K562 (cell line): ENCODE measurements around the gene CAPRIN2. TPM values are rescaled to one million over a fixed set of nuclear protein-coding genes. Genes with fewer than 3 reads are reported as not detected.

Experiments
- CCNT2 ChIP-seq: IDR thresholded peaks from 2 replicates; pipeline ENCODE4 v1.6.1; 2011; ENCODE audit warnings: borderline replicate concordance, low read depth, mild to moderate bottlenecking, moderate library complexity, mixed read lengths, low read length; ENCODE audit not compliant: insufficient read length; ENCODE audit errors: extremely low read depth
- EGR1 ChIP-seq: fragments of 450-650 bp; conservative IDR thresholded peaks from 2 replicates; pipeline ENCODE4 v1.6.1; 2017; ENCODE audit warnings: mild to moderate bottlenecking
- EP300 ChIP-seq: IDR thresholded peaks from 2 replicates; pipeline ENCODE4 v1.6.1; 2012; ENCODE audit warnings: low read length, improper control_type of control experiment
- FOXA3 ChIP-seq, 2 experiments: fragments of 450-650 bp in 1 of 2; sonication (generic) in 1 of 2; formaldehyde crosslinking; IDR thresholded peaks in 1 of 2; conservative IDR thresholded peaks in 1 of 2; 2 replicates each; pipeline versions ENCODE4 v1.4.0 to v1.8.0; 2020 to 2022; ENCODE audit warnings: mild to moderate bottlenecking in 2 of 2, missing genetic modification reagents in 1 of 2
- FOXK2 ChIP-seq, 2 experiments: fragments of 450-650 bp; IDR thresholded peaks in 1 of 2; conservative IDR thresholded peaks in 1 of 2; 2 replicates each; pipeline ENCODE4 v1.6.1; 2016; ENCODE audit warnings: low read depth in 2 of 2, mild to moderate bottlenecking in 1 of 2
- HMBOX1 ChIP-seq: sonication (generic); IDR thresholded peaks from 2 replicates; pipeline ENCODE4 v1.6.1; 2016
- KDM1A ChIP-seq, 2 experiments: fragments of 450-650 bp; IDR thresholded peaks; 2 replicates each; pipeline ENCODE4 v1.6.1; 2016; ENCODE audit warnings: mild to moderate bottlenecking in 2 of 2
- MYBL2 ChIP-seq, 2 experiments: fragments of 450-650 bp in 1 of 2; sonication (generic) in 1 of 2; formaldehyde crosslinking in 1 of 2; IDR thresholded peaks; 2 replicates each; pipeline versions ENCODE4 v1.6.1 to v1.8.1; 2017 to 2022; ENCODE audit warnings: borderline replicate concordance in 1 of 2, inconsistent platforms in 1 of 2, low read depth in 1 of 2, mild to moderate bottlenecking in 1 of 2, missing genetic modification reagents in 1 of 2, moderate library complexity in 1 of 2
- NFE2L1 ChIP-seq: fragments of 450-650 bp; IDR thresholded peaks from 2 replicates; pipeline ENCODE4 v1.6.1; 2016; ENCODE audit warnings: missing genetic modification characterization, low read depth, mild to moderate bottlenecking, missing compliant biosample characterization, moderate library complexity, borderline replicate concordance
- NFYB ChIP-seq: IDR thresholded peaks from 2 replicates; pipeline ENCODE4 v1.6.1; 2011; ENCODE audit warnings: mild to moderate bottlenecking, moderate library complexity; ENCODE audit not compliant: insufficient read length; ENCODE audit errors: extremely low read depth
- SIN3A ChIP-seq, 2 experiments: fragments of 150-350 bp in 1 of 2; IDR thresholded peaks; 2 replicates each; pipeline ENCODE4 v1.6.1; 2011 to 2016; ENCODE audit warnings: borderline replicate concordance in 2 of 2, low read depth in 2 of 2, low read length in 2 of 2, mild to moderate bottlenecking in 2 of 2, moderate library complexity in 2 of 2; ENCODE audit not compliant: control insufficient read depth in 1 of 2
- SREBF2 ChIP-seq: sonication (generic); formaldehyde crosslinking; IDR thresholded peaks from 2 replicates; pipeline ENCODE4 v1.4.0; 2020; ENCODE audit warnings: mild to moderate bottlenecking, missing genetic modification reagents
- STAT5A ChIP-seq: IDR thresholded peaks from 2 replicates; pipeline ENCODE4 v1.6.1; 2012; ENCODE audit warnings: low read length, inconsistent platforms, borderline replicate concordance
- TBP ChIP-seq: optimal IDR thresholded peaks from 2 replicates; pipeline ENCODE3; 2011; ENCODE audit warnings: low read depth, low read length, improper control_type of control experiment
- TCF3 ChIP-seq: sonication (generic); formaldehyde crosslinking; IDR thresholded peaks from 2 replicates; pipeline ENCODE4 v1.4.0; 2020; ENCODE audit warnings: mild to moderate bottlenecking, missing genetic modification reagents
- polyA plus RNA-seq, 8 experiments: library from polyadenylated mRNA; depleted of rRNA in 4 of 8; stranded (reverse) in 5 of 8; unstranded in 3 of 8; fragments of >200 nt; fragmentation: Nextera tagmentation in 2 of 8; fragmentation: Illumina TruSeq in 1 of 8; extraction: Ambion mirVana in 2 of 8; extraction: Trizol in 1 of 8; gene quantifications; 2 replicates each; pipeline versions ENCODE4 v1.2.1 to v1.2.3, GENCODE V29; 2011 to 2014; ENCODE audit warnings: inconsistent platforms in 1 of 8, missing spikeins in 1 of 8
- total RNA-seq, 7 experiments: library from RNA; depleted of rRNA in 6 of 7; stranded (reverse); fragments of >200 nt in 6 of 7; fragmentation: Illumina TruSeq in 2 of 7; extraction: Trizol in 2 of 7; gene quantifications; 2 replicates each; pipeline versions ENCODE4 v1.2.1 to v1.2.3, GENCODE V29; 2011 to 2021; ENCODE audit warnings: low replicate concordance in 1 of 7
- TF ChIP-seq, protein P1 (sequence below): fragments of 450-650 bp; IDR thresholded peaks from 2 replicates; pipeline ENCODE4 v1.6.1; 2017; ENCODE audit warnings: antibody characterized with exemption, mild to moderate bottlenecking
- TF ChIP-seq, protein P2 (sequence below): conservative IDR thresholded peaks from 2 replicates; pipeline ENCODE4 v1.6.1; 2011; ENCODE audit warnings: low read depth, mild to moderate bottlenecking, low read length; ENCODE audit not compliant: control insufficient read depth
- TF ChIP-seq, protein P3 (sequence below): fragments of 450-650 bp; IDR thresholded peaks from 2 replicates; pipeline ENCODE4 v1.6.1; 2016; ENCODE audit warnings: low read depth, mild to moderate bottlenecking, moderate library complexity
- TF ChIP-seq, protein P4 (sequence below): fragments of 450-650 bp; IDR thresholded peaks from 2 replicates; pipeline ENCODE4 v1.6.1; 2016

CAPRIN2 gene
- total and polyA plus RNA-seq, 9 of the 15 experiments (the other 6 are each of a cell fraction or from before 2014, with no cell fraction given) = 2.3 to 14.5 (median 8.9) TPM

DNA sequence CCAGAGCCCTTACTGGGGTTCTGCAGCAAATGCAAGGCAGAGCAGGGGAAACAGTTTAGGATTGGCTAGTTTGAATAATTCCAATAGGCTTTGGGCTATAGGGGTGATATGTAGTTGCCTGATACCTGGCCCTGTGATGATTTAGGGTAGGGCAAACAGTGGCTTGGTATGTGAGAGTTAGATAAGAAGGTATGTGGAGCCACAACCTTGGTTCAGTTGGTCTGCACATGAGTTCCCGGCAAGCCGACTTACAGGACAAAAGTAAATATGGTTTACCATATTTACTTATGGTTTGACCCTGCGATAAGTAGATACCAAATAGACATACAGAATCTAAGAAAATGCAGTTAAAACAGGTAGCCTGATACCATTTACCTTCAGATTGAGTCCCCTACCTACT lies 8.3 kb upstream of the CAPRIN2 start (continued):
- TF ChIP-seq, protein P1, sequence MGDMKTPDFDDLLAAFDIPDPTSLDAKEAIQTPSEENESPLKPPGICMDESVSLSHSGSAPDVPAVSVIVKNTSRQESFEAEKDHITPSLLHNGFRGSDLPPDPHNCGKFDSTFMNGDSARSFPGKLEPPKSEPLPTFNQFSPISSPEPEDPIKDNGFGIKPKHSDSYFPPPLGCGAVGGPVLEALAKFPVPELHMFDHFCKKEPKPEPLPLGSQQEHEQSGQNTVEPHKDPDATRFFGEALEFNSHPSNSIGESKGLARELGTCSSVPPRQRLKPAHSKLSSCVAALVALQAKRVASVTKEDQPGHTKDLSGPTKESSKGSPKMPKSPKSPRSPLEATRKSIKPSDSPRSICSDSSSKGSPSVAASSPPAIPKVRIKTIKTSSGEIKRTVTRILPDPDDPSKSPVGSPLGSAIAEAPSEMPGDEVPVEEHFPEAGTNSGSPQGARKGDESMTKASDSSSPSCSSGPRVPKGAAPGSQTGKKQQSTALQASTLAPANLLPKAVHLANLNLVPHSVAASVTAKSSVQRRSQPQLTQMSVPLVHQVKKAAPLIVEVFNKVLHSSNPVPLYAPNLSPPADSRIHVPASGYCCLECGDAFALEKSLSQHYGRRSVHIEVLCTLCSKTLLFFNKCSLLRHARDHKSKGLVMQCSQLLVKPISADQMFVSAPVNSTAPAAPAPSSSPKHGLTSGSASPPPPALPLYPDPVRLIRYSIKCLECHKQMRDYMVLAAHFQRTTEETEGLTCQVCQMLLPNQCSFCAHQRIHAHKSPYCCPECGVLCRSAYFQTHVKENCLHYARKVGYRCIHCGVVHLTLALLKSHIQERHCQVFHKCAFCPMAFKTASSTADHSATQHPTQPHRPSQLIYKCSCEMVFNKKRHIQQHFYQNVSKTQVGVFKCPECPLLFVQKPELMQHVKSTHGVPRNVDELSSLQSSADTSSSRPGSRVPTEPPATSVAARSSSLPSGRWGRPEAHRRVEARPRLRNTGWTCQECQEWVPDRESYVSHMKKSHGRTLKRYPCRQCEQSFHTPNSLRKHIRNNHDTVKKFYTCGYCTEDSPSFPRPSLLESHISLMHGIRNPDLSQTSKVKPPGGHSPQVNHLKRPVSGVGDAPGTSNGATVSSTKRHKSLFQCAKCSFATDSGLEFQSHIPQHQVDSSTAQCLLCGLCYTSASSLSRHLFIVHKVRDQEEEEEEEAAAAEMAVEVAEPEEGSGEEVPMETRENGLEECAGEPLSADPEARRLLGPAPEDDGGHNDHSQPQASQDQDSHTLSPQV = 0 out of 2 replicates have a peak, but pooled peaks have one; percentile 19
- TF ChIP-seq, protein P2, sequence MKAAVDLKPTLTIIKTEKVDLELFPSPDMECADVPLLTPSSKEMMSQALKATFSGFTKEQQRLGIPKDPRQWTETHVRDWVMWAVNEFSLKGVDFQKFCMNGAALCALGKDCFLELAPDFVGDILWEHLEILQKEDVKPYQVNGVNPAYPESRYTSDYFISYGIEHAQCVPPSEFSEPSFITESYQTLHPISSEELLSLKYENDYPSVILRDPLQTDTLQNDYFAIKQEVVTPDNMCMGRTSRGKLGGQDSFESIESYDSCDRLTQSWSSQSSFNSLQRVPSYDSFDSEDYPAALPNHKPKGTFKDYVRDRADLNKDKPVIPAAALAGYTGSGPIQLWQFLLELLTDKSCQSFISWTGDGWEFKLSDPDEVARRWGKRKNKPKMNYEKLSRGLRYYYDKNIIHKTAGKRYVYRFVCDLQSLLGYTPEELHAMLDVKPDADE = no peak
- TF ChIP-seq SREBF2 (CRISPR knock-in tag) (no peak), TBP (peak; percentile 15), CCNT2 (no peak), FOXA3 (CRISPR knock-in tag; conservative IDR thresholded peaks at IDR 0.05 in 1 of 2, IDR thresholded peaks at IDR 0.05 in 1 of 2) (peak; percentile 94 to 97), KDM1A (IDR thresholded peaks at IDR 0.05) (peak in 1 of 2 experiments; percentile 51; a peak in 3 of 4 replicates), FOXK2 (conservative IDR thresholded peaks at IDR 0.05 in 1 of 2, IDR thresholded peaks at IDR 0.05 in 1 of 2; ENCODE audit: low read depth in 2 of 2) (peak; percentile 56 to 70; a peak in 2 of 4 replicates), EGR1 (no peak), STAT5A (peak; percentile 65), NFE2L1 (tag) (no peak), NFYB (peak; percentile 9), MYBL2 (IDR thresholded peaks at IDR 0.05; ENCODE audit: low read depth) (peak; percentile 70), MYBL2 (CRISPR knock-in tag; IDR thresholded peaks at IDR 0.05; ENCODE audit: borderline replicate concordance) (no peak), EP300 (peak; percentile 72), SIN3A (IDR thresholded peaks at IDR 0.05; ENCODE audit: borderline replicate concordance in 2 of 2, control insufficient read depth in 1 of 2, low read depth in 2 of 2, low read length in 2 of 2) (no peak), HMBOX1 (peak; percentile 59), TCF3 (CRISPR knock-in tag) (peak; percentile 82)
- TF ChIP-seq, protein P3, sequence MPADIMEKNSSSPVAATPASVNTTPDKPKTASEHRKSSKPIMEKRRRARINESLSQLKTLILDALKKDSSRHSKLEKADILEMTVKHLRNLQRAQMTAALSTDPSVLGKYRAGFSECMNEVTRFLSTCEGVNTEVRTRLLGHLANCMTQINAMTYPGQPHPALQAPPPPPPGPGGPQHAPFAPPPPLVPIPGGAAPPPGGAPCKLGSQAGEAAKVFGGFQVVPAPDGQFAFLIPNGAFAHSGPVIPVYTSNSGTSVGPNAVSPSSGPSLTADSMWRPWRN = peak; percentile 77
- TF ChIP-seq, protein P4, sequence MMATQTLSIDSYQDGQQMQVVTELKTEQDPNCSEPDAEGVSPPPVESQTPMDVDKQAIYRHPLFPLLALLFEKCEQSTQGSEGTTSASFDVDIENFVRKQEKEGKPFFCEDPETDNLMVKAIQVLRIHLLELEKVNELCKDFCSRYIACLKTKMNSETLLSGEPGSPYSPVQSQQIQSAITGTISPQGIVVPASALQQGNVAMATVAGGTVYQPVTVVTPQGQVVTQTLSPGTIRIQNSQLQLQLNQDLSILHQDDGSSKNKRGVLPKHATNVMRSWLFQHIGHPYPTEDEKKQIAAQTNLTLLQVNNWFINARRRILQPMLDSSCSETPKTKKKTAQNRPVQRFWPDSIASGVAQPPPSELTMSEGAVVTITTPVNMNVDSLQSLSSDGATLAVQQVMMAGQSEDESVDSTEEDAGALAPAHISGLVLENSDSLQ = 0 out of 2 replicates have a peak, but pooled peaks have one; percentile 22
